B cell (primary cell): ENCODE data around the gene TSFM. TPM values are rescaled to one million over a fixed set of nuclear protein-coding genes. Genes with fewer than 3 reads are reported as not detected.

Experiments
- ATAC-seq: fragments of 200-7000 bp; cut with Tn5 transposase; one replicate; pipeline ENCODE4 v1.10.0; 2021; ENCODE audit warnings: low read depth, mild to moderate bottlenecking, moderate number of reproducible peaks, moderate library complexity
- CTCF ChIA-PET: fragments of 350-600 bp; sonication (Branson Sonifier 250); formaldehyde crosslinking; loops from one replicate; lab custom pipeline; 2021; ENCODE audit warnings: antibody characterized with exemption, inconsistent platforms; lab: Charles Lee
- POLR2A ChIA-PET: fragments of 350-600 bp; sonication (Branson Sonifier 250); formaldehyde crosslinking; loops from one replicate; lab custom pipeline; 2021; ENCODE audit warnings: antibody characterized with exemption; lab: Charles Lee
- DNase-seq: peaks from one replicate; pipeline ENCODE4 v3.0.0; 2013
- H2AFZ ChIP-seq: 2 replicates; pipeline ENCODE4 v1.6.1; 2012; ENCODE audit warnings: mild to moderate bottlenecking, low read depth, low read length; ENCODE audit not compliant: insufficient read depth, poor library complexity, severe bottlenecking
- H3K27ac ChIP-seq, 2 donors: 1 replicate in 1 of 2; 2 replicates in 1 of 2; pipeline ENCODE4 v1.5.1; 2012 to 2013; ENCODE audit warnings: low read length in 2 of 2, mild to moderate bottlenecking in 2 of 2, moderate library complexity in 1 of 2
- H3K27me3 ChIP-seq, 4 experiments: fragments of 200-600 bp in 1 of 4; sonication (generic) in 1 of 4; replicated peaks in 1 of 4; 1 replicate in 2 of 4; 2 replicates in 2 of 4; pipeline versions ENCODE4 v1.6.1 to v1.7.0; 2013 to 2016; ENCODE audit warnings: low read length in 3 of 4, mild to moderate bottlenecking in 2 of 4, mixed read lengths in 1 of 4, moderate library complexity in 1 of 4; ENCODE audit not compliant: insufficient read depth in 4 of 4, control insufficient read depth in 3 of 4; ENCODE audit errors: control extremely low read depth in 1 of 4
- H3K36me3 ChIP-seq, 2 experiments: replicated peaks in 1 of 2; 1 replicate in 1 of 2; 2 replicates in 1 of 2; pipeline versions ENCODE4 v1.6.1 to v1.7.1; 2013; ENCODE audit warnings: low read length in 1 of 2; ENCODE audit not compliant: insufficient read depth in 2 of 2, control insufficient read depth in 1 of 2; ENCODE audit errors: control extremely low read depth in 1 of 2, extremely low read depth in 1 of 2
- H3K4me1 ChIP-seq, 2 donors: fragments of 200-600 bp in 1 of 2; sonication (generic) in 1 of 2; 1 replicate in 1 of 2; 2 replicates in 1 of 2; pipeline versions ENCODE4 v1.5.1 to v1.6.1; 2013 to 2017; ENCODE audit warnings: low read length in 2 of 2; ENCODE audit not compliant: control insufficient read depth in 2 of 2, insufficient read depth in 2 of 2
- H3K4me2 ChIP-seq: replicated peaks from 2 replicates; pipeline ENCODE3; 2012; ENCODE audit warnings: mild to moderate bottlenecking, low read depth, low read length; ENCODE audit not compliant: poor library complexity, severe bottlenecking
- H3K4me3 ChIP-seq, 5 experiments: fragments of 200-600 bp in 1 of 5; sonication (generic) in 1 of 5; 1 replicate in 3 of 5; 2 replicates in 2 of 5; pipeline versions ENCODE4 v1.5.1 to v1.7.0; 2011 to 2016; ENCODE audit warnings: low read length in 4 of 5, mild to moderate bottlenecking in 4 of 5, low read depth in 2 of 5, control low read depth in 1 of 5, moderate library complexity in 1 of 5; ENCODE audit not compliant: insufficient read depth in 1 of 5; ENCODE audit errors: control extremely low read depth in 1 of 5, extremely low read depth in 1 of 5
- H3K79me2 ChIP-seq: fragments of 200-600 bp; sonication (generic); one replicate; pipeline ENCODE4 v1.6.0; 2016; ENCODE audit warnings: low read length; ENCODE audit not compliant: control insufficient read depth, insufficient read depth
- H3K9ac ChIP-seq: fragments of 200-600 bp; sonication (generic); 2 replicates; pipeline ENCODE4 v1.6.1; 2017; ENCODE audit warnings: mild to moderate bottlenecking, low read length, moderate library complexity
- H3K9me3 ChIP-seq, 3 donors: one replicate each; pipeline versions ENCODE4 v1.6.1 to v1.7.1; 2013; ENCODE audit warnings: low read length in 2 of 3; ENCODE audit not compliant: control insufficient read depth in 2 of 3, insufficient read depth in 1 of 3; ENCODE audit errors: control extremely low read depth in 1 of 3
- H4K20me1 ChIP-seq: 2 replicates; pipeline ENCODE4 v1.6.0; 2012; ENCODE audit warnings: mild to moderate bottlenecking, low read length; ENCODE audit not compliant: insufficient read depth, control insufficient read depth, poor library complexity, severe bottlenecking
- H3K27ac Mint-ChIP-seq: one replicate; pipeline ENCODE4 v1.8.0; 2021; ENCODE audit warnings: mixed read lengths
- H3K27me3 Mint-ChIP-seq: one replicate; pipeline ENCODE4 v1.8.0; 2021; ENCODE audit warnings: mixed read lengths
- H3K4me1 Mint-ChIP-seq: one replicate; pipeline ENCODE4 v1.8.0; 2021; ENCODE audit warnings: mixed read lengths
- H3K4me3 Mint-ChIP-seq: one replicate; pipeline ENCODE4 v1.8.0; 2021; ENCODE audit warnings: mixed read lengths
- H3K9me3 Mint-ChIP-seq: one replicate; pipeline ENCODE4 v1.8.0; 2022; ENCODE audit warnings: mixed read lengths; ENCODE audit not compliant: insufficient read depth
- EZH2 ChIP-seq: IDR thresholded peaks from 2 replicates; pipeline ENCODE4 v1.6.1; 2012; ENCODE audit warnings: borderline replicate concordance, low read depth, mild to moderate bottlenecking, moderate library complexity, low read length; ENCODE audit not compliant: insufficient read depth, poor library complexity, severe bottlenecking
- WGBS: methylation state at CpG from one replicate; pipeline ENCODE4 v1.1.5; 2013; ENCODE audit warnings: missing lambda C conversion rate; ENCODE audit not compliant: insufficient coverage; 5-methylcytosine and 5-hydroxymethylcytosine counted together
- intact Hi-C: fragments of 100-400 bp; cut with micrococcal nuclease; formaldehyde crosslinking; loops from one replicate; pipeline ENCODE4 v1.10.0; 2022
- polyA plus RNA-seq: library from polyadenylated mRNA; depleted of rRNA; stranded (reverse); fragments of >200 nt; gene quantifications from 2 replicates; pipeline ENCODE4 v1.2.3, GENCODE V29; 2012
- total RNA-seq, 2 donors: library from RNA; stranded (reverse); fragments of 120-200 nt in 1 of 2; gene quantifications; 1 replicate in 1 of 2; 2 replicates in 1 of 2; pipeline versions ENCODE4 v1.2.3 to v1.2.4, GENCODE V29; 2013 to 2022
- TF ChIP-seq, protein P1 (sequence below): fragments of 200-600 bp; IDR thresholded peaks from one replicate; pipeline ENCODE4 v1.8.0; 2022; ENCODE audit warnings: antibody characterized with exemption, mild to moderate bottlenecking

The TSFM gene
- total and polyA plus RNA-seq, 2 donors (not counting 1 experiment from before 2014, with no cell fraction given), result 5.6 to 20.9 TPM

DNA sequence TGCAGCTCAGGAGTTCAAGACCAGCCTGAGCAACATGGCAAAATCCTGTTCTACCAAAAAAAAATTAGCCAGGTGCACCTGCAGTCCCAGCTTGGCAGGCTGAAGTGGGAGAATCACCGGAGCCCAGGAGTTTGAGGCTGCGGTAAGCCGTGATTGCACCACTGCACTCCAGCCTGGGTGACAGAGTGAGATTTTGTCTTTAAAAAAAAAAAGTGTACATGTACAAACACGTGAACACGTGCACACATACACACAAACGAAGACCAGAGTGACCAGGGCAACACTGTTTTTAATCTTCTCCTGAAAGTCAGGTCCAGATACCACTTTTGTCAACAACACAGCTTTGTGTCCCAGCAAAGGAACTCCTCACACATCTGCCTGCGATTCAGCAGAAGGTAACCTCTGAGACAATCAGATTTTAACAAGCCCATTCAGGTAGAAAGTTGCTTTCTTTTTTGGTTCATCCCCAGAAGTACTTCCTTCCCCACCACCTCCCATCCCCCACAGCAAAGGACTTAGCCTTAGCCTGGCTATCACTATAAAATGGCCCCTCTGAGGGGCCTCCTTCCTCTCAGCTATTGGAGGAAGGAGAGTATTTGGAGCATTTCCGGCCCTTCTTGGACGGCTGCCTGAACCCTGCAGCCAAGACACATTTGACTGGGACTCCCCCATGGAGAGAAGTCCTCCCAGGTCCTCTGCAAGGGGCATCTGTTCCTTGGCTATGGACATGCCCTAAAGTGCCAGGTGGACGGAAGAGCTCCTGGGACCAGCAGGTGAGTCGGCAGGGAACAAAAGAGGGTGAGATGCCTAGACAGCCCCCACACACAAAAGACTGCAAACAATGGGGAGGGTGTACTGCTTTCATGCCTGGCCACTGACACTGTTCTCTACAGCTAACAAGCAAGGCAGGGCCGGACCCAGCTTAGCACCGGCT, 54.1 kb downstream of the TSFM start:
- DNase-seq, result peak; percentile 63
- H4K20me1 ChIP-seq, result peaks cover 99% of the 10 kb centered on the region
- no peaks in the 10 kb centered on the region for H3K9me3 Mint-ChIP-seq
- TF ChIP-seq, protein P1, sequence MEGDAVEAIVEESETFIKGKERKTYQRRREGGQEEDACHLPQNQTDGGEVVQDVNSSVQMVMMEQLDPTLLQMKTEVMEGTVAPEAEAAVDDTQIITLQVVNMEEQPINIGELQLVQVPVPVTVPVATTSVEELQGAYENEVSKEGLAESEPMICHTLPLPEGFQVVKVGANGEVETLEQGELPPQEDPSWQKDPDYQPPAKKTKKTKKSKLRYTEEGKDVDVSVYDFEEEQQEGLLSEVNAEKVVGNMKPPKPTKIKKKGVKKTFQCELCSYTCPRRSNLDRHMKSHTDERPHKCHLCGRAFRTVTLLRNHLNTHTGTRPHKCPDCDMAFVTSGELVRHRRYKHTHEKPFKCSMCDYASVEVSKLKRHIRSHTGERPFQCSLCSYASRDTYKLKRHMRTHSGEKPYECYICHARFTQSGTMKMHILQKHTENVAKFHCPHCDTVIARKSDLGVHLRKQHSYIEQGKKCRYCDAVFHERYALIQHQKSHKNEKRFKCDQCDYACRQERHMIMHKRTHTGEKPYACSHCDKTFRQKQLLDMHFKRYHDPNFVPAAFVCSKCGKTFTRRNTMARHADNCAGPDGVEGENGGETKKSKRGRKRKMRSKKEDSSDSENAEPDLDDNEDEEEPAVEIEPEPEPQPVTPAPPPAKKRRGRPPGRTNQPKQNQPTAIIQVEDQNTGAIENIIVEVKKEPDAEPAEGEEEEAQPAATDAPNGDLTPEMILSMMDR, result no peak
- TF ChIP-seq EZH2, result no peak
- peak overlapping the region; percentile 41 for H3K9ac ChIP-seq
- H3K4me1 Mint-ChIP-seq, result peaks cover 93% of the 10 kb centered on the region
- peak overlapping the region; percentile 69 for H3K4me2 ChIP-seq
- no peaks in the 10 kb centered on the region for H3K27me3 ChIP-seq
- H3K27ac ChIP-seq, result peak overlapping the region; percentile 62 to 81
- peaks cover 94 to 99% of the 10 kb centered on the region in 2 donors for H3K4me1 ChIP-seq
- ChIA-PET POLR2A (interaction anchor here (1.3 kb wide), 1 partner anchor 8 kb away, joined by 11 read pairs; no protein-coding TSS in a partner anchor), CTCF (interaction anchor here (0.6 to 8.4 kb wide), 11 partner anchors 8 to 100 kb away, joined by 3 to 182 read pairs (median 12); partner anchors contain the start of gene CTDSP2)
- 6% methylated on average over 11 of the region's 13 CpGs for WGBS
- H3K4me3 ChIP-seq, result peak overlapping the region in 4 of 5 experiments; percentile 3 to 38 (median 12)
- H3K9me3 ChIP-seq, result no peaks in the 10 kb centered on the region
- peaks cover 97% of the 10 kb centered on the region for H3K79me2 ChIP-seq
- intact Hi-C loops, result loop anchor here (1.0 kb wide), 1 partner anchor 11 kb away; no protein-coding TSS in a partner anchor
- H3K4me3 Mint-ChIP-seq, result peak overlapping the region; percentile 79
- peak overlapping the region; percentile 87 for H3K27ac Mint-ChIP-seq
- H3K27me3 Mint-ChIP-seq, result no peaks in the 10 kb centered on the region
- H2AFZ ChIP-seq, result no peak overlapping the region
- peak; percentile 29 for ATAC-seq
- H3K36me3 ChIP-seq, result peaks cover 0 to 5% of the 10 kb centered on the region in 2 experiments
